ENCODE measurements around the gene TBC1D32.
"Not testable (repeated sequence)": the region's sequence is repeated elsewhere in the genome, so short reads cannot be mapped to it uniquely, and the experiment has no call there.

The TBC1D32 gene

DNA sequence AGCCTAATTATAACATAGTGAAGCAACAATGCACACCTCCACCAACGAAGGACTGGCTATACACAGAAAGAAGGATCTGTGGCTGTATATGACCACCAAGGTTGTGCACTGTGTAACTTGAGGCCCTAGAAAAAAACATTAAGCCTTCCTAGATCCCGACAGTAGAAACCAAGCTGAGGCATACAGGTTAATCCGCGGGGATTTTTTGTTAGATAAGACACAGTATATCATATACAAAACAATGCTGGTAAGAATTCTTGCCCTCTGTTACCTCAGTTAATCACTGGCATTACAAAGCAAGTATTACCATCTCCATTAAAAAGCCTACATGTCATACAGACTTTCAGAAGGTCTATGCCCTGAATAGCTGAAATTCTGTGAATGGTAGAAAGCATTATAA, 228.8 kb downstream of the TBC1D32 start:
- no peaks in the 10 kb centered on the region for H3K27me3 ChIP-seq (ENCODE audit: insufficient read depth, low read length)
- H3K9me3 ChIP-seq (ENCODE audit: insufficient read depth, low read depth, low read length): no peaks in the 10 kb centered on the region
- peak overlapping the region; percentile 10; the same call in 1 of the 2 replicates for H3K9ac ChIP-seq (ENCODE audit: low read depth, low read length)
- H3K27ac ChIP-seq (ENCODE audit: low read length): peak overlapping the region; percentile 22
- peak overlapping the region; percentile 17; the same call in 1 of the 2 replicates for H3K4me3 ChIP-seq (ENCODE audit: low read length)
- peaks cover 14% of the 10 kb centered on the region for H3K4me1 ChIP-seq (ENCODE audit: insufficient read depth, low read length)
- no peaks in the 10 kb centered on the region for H3K36me3 ChIP-seq (ENCODE audit: insufficient read depth, low read depth, low read length)

DNA sequence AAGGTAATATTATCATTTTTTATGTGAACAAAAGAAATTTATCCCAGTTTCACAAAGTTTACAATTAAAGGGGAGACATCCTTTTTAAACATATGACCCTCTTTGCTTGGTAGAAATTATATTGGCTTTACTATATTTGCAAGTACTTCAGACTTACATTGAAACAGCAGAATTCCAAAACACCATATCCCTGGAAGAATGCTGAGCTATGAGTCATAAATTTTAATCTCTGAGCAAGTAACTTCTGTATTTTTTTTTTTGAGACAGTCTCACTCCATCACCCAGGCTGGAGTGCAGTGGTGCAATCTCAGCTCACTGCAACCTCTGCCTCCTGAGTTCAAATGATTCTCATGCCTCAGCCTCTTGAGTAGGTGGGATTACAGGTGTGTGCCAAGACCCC, 240.4 kb downstream of the TBC1D32 start:
- no peak overlapping the region for H3K9ac ChIP-seq (ENCODE audit: low read depth, low read length)
- peaks cover 6% of the 10 kb centered on the region; the same call in 1 of the 2 replicates for H3K4me1 ChIP-seq (ENCODE audit: insufficient read depth, low read length)
- H3K4me3 ChIP-seq (ENCODE audit: low read length): no peak overlapping the region
- no peaks in the 10 kb centered on the region for H3K36me3 ChIP-seq (ENCODE audit: insufficient read depth, low read depth, low read length)
- no peak overlapping the region for H3K27ac ChIP-seq (ENCODE audit: low read length)
- H3K27me3 ChIP-seq (ENCODE audit: insufficient read depth, low read length): no peaks in the 10 kb centered on the region
- H3K9me3 ChIP-seq (ENCODE audit: insufficient read depth, low read depth, low read length): no peaks in the 10 kb centered on the region

DNA sequence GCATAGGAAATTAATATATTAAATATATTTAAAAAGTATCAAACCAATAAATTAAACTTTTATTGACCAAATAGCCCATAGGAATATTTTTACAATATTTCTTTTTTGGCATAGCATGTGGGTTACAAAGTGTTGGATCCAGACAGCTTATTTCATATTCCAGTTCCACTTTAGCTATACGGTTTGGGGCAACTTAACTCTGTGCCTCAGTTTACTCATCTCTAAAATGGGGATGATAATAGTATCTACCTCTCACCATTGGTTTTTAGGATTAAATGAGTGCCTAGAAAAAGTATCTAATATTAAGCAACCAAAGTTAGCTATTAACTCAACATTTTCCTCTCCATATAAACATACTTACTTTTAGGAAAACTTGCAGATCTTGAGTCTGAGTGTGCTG, 243.8 kb downstream of the TBC1D32 start:
- Histone ChIP-seq H3K36me3 (ENCODE audit: insufficient read depth, low read depth, low read length) (no peaks in the 10 kb centered on the region), H3K9ac (ENCODE audit: low read depth, low read length) (no peak overlapping the region), H3K9me3 (ENCODE audit: insufficient read depth, low read depth, low read length) (no peaks in the 10 kb centered on the region), H3K4me3 (ENCODE audit: low read length) (no peak overlapping the region), H3K27ac (ENCODE audit: low read length) (no peak overlapping the region), H3K4me1 (ENCODE audit: insufficient read depth, low read length) (peaks cover 6% of the 10 kb centered on the region; the same call in 1 of the 2 replicates), H3K27me3 (ENCODE audit: insufficient read depth, low read length) (no peaks in the 10 kb centered on the region)

DNA sequence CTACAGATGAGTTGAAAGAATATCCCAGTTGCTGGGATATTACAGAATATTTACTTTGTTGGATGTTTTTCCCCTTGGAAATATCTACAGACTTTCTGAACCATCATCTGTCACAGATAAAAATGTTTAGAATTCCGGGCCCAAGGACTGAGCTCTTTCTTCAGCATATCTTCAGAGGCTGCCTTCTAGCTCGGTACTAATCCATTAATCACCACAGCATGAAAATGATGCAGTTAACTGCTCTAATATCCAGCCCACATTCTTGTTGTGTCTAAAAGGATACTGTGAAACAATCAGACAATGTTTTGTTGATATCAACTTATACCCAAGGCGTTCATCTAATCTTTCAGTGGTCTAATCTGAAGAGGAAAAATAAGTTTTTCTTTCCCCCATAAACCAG, 247.4 kb downstream of the TBC1D32 start:
- Histone ChIP-seq H3K27me3 (ENCODE audit: insufficient read depth, low read length) (no peaks in the 10 kb centered on the region), H3K36me3 (ENCODE audit: insufficient read depth, low read depth, low read length) (no peaks in the 10 kb centered on the region), H3K9me3 (ENCODE audit: insufficient read depth, low read depth, low read length) (no peaks in the 10 kb centered on the region), H3K4me3 (ENCODE audit: low read length) (no peak overlapping the region), H3K27ac (ENCODE audit: low read length) (no peak overlapping the region), H3K9ac (ENCODE audit: low read depth, low read length) (no peak overlapping the region), H3K4me1 (ENCODE audit: insufficient read depth, low read length) (peaks cover 6% of the 10 kb centered on the region; the same call in 1 of the 2 replicates)

DNA sequence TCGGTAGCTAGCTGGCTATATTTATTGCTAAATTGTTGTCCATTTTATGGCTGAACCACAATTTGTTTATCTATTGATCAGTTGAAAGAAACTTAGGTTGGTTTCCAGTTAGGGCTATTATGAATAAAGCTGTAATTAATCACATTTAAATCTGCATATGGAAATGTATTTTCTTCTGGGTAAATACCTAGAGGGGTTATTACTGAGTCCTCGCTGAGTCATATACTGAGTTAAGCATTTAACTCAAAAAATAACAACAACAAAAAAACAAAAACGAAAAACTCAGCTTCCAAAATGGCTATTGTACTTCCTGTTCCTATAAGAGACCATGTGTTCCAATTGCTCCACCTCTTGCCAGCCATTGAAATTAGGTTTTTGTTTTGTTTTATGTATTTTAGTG, 258.2 kb downstream of the TBC1D32 start:
- Histone ChIP-seq H3K27me3 (ENCODE audit: insufficient read depth, low read length) (no peaks in the 10 kb centered on the region), H3K27ac (ENCODE audit: low read length) (no peak overlapping the region), H3K9ac (ENCODE audit: low read depth, low read length) (no peak overlapping the region), H3K36me3 (ENCODE audit: insufficient read depth, low read depth, low read length) (no peaks in the 10 kb centered on the region), H3K4me1 (ENCODE audit: insufficient read depth, low read length) (no peaks in the 10 kb centered on the region), H3K9me3 (ENCODE audit: insufficient read depth, low read depth, low read length) (no peaks in the 10 kb centered on the region), H3K4me3 (ENCODE audit: low read length) (no peak overlapping the region)

DNA sequence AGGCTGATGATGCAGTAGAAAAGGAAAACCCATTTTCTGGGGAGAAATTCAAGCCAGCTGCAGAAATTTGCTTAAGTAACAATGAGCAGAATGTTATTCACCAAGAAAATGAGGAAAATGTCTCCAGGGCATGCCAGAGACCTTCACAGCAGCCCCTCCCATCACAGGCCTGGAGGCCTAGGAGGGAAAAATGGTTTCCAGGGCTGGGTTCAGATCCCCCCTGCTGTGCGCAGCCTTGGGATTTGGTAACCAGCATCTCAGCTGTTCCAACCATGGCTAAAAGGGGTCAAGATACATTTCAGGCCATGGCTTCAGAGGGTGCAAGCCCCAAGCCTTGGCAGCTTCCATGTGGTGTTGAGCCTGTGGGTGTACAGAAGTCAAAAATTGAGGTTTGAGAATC, 265.5 kb downstream of the TBC1D32 start:
- H3K36me3 ChIP-seq (ENCODE audit: insufficient read depth, low read depth, low read length); H3K9ac ChIP-seq (ENCODE audit: low read depth, low read length); H3K4me1 ChIP-seq (ENCODE audit: insufficient read depth, low read length); H3K4me3 ChIP-seq (ENCODE audit: low read length); H3K27ac ChIP-seq (ENCODE audit: low read length); H3K27me3 ChIP-seq (ENCODE audit: insufficient read depth, low read length): not testable (repeated sequence)
- peaks cover 21% of the 10 kb centered on the region for H3K9me3 ChIP-seq (ENCODE audit: insufficient read depth, low read depth, low read length)

DNA sequence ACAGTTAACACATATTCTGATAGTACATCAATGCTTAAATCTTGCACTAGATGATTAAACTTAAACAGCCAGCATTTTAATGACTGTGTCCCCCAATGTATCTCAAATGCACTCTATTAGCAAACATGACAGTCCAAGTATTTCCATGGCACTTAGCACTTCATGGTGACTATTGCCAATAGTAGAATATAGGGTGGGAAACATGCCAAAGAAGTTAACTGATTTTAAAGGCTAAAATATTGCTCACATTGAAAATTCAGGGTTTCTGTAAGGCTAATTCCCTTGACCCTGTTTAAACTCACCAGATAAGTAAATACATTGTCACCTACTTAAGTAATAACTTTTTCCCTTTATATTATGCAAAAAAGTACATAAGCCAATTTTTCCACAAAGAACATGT, 266.9 kb downstream of the TBC1D32 start:
- H3K4me1 ChIP-seq (ENCODE audit: insufficient read depth, low read length): no peaks in the 10 kb centered on the region

DNA sequence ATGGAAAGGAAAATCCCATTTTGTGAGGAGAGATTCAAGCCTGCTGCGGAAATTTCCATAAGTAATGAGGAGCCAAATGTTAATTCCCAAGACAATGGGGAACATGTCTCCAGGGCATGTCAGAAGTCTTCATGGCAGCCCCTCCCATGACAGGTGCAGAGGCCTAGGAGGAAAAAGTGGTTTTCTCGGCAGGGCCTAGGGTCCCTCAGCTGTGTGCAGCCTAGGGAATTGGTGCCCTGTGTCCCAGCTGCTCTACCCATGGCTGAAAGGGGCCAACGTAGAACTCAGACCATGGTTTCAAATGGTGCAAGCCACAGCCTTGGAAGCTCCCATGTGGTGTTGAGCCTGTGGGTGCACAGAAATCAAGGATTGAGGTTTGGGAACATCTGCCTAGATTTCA, 269.9 kb downstream of the TBC1D32 start:
- Histone ChIP-seq H3K27ac (ENCODE audit: low read length) (no peak overlapping the region), H3K9ac (ENCODE audit: low read depth, low read length) (no peak overlapping the region), H3K27me3 (ENCODE audit: insufficient read depth, low read length) (no peaks in the 10 kb centered on the region), H3K9me3 (ENCODE audit: insufficient read depth, low read depth, low read length) (peaks cover 22% of the 10 kb centered on the region), H3K4me1 (ENCODE audit: insufficient read depth, low read length) (no peaks in the 10 kb centered on the region), H3K4me3 (ENCODE audit: low read length) (no peak overlapping the region), H3K36me3 (ENCODE audit: insufficient read depth, low read depth, low read length) (no peaks in the 10 kb centered on the region)

More for the DNA sequence above, 266.9 kb downstream of the TBC1D32 start:
- H3K4me3 ChIP-seq (ENCODE audit: low read length): no peak overlapping the region
- H3K27ac ChIP-seq (ENCODE audit: low read length): no peak overlapping the region
- H3K27me3 ChIP-seq (ENCODE audit: insufficient read depth, low read length): no peaks in the 10 kb centered on the region
- H3K9ac ChIP-seq (ENCODE audit: low read depth, low read length): no peak overlapping the region
- H3K9me3 ChIP-seq (ENCODE audit: insufficient read depth, low read depth, low read length): peaks cover 28% of the 10 kb centered on the region
- no peaks in the 10 kb centered on the region for H3K36me3 ChIP-seq (ENCODE audit: insufficient read depth, low read depth, low read length)

DNA sequence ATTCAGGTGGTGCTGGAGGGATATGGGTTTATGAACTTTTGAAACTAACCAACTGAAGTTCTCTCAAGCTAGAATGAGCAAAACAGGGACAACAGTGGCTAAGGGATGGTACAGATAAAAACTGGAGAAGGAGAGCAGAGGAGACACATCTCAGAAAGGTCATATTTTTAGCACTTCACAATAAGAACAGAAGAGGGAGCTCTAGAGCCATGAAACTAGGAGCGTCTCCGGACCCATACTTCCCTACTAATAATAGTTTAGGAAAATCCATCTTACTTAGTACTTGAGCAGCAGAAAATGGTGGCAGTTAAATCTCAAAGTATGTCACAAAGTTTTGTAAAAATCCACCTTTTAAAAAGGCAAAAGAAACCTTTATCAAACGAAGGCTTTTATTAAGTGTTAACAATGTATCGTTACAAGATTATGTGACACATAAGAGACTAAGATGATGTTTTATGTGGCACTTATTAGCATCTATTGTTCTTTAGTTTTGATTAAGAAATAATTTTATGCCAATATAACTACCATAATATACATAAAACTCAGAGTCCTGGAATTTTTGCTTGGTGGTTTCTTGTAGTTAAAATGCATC, 278.6 kb downstream of the TBC1D32 start:
- H3K36me3 ChIP-seq (ENCODE audit: insufficient read depth, low read depth, low read length): no peaks in the 10 kb centered on the region
- no peaks in the 10 kb centered on the region for H3K4me1 ChIP-seq (ENCODE audit: insufficient read depth, low read length)
- no peak overlapping the region for H3K9ac ChIP-seq (ENCODE audit: low read depth, low read length)
- no peaks in the 10 kb centered on the region for H3K9me3 ChIP-seq (ENCODE audit: insufficient read depth, low read depth, low read length)
- H3K27me3 ChIP-seq (ENCODE audit: insufficient read depth, low read length): no peaks in the 10 kb centered on the region
- H3K4me3 ChIP-seq (ENCODE audit: low read length): no peak overlapping the region
- H3K27ac ChIP-seq (ENCODE audit: low read length): no peak overlapping the region

DNA sequence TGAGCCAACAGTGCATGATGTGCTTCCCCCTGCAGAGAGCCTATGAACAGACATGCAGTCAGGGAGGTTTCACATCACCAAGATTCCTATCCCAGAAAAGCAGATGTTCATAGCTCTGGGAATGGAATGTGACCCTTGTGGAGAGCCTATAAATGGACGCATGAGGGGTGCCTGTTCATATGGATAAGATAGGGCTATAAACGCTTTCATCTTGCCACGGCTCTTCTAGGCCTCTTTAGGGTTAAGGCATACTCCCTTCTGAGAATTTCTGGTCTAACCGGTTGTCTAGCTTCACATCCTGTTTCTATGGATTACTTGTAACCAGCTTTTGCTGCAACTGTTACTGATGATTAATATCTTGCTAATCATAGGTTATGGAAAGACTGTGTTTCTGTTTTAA, 285.7 kb downstream of the TBC1D32 start:
- H3K27ac ChIP-seq (ENCODE audit: low read length); H3K4me3 ChIP-seq (ENCODE audit: low read length); H3K4me1 ChIP-seq (ENCODE audit: insufficient read depth, low read length); H3K36me3 ChIP-seq (ENCODE audit: insufficient read depth, low read depth, low read length); H3K9me3 ChIP-seq (ENCODE audit: insufficient read depth, low read depth, low read length); H3K9ac ChIP-seq (ENCODE audit: low read depth, low read length); H3K27me3 ChIP-seq (ENCODE audit: insufficient read depth, low read length): not testable (repeated sequence)

DNA sequence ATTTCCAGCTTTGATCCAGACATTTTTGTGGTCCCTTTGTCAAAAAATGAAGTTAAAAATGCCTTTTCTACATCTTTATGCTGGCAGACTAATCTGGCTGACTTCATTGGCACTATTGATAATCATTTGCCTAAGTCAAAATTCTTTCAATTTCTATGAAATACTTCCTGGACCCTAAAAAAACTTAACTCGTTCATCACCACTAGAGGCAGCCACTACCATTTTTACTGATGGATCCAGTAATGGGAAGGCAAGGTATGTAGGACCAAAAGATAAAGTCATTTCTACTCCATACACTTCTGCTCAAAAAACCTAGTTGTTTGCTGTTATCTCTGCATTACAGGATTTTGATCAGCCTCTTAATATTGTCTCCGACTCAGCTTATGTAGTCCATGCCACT, 289.4 kb downstream of the TBC1D32 start:
- not testable (repeated sequence) for H3K9me3 ChIP-seq (ENCODE audit: insufficient read depth, low read depth, low read length); H3K4me3 ChIP-seq (ENCODE audit: low read length); H3K27ac ChIP-seq (ENCODE audit: low read length)

DNA sequence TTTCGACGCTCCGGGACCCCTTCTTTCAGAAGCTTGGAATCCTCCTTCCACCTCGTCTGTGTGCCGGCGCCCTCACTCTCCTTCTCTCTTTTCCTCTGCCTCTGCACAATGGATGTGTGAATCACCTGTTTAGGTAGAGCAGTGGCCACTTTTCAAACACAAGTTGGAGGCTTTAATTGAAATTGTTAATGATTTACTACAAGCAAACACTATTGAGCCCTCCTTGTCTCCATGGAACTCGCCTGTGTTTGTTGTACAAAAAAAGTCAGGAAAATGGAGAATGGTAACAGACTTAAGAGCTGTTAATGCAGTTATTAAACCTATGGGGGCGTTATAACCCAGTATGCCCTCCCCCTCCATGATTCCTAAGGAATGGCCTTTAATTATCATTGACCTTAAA, 290.6 kb downstream of the TBC1D32 start:
- not testable (repeated sequence) for H3K9me3 ChIP-seq (ENCODE audit: insufficient read depth, low read depth, low read length); H3K36me3 ChIP-seq (ENCODE audit: insufficient read depth, low read depth, low read length); H3K27ac ChIP-seq (ENCODE audit: low read length); H3K4me1 ChIP-seq (ENCODE audit: insufficient read depth, low read length); H3K9ac ChIP-seq (ENCODE audit: low read depth, low read length); H3K27me3 ChIP-seq (ENCODE audit: insufficient read depth, low read length); H3K4me3 ChIP-seq (ENCODE audit: low read length)

More for the DNA sequence above, 289.4 kb downstream of the TBC1D32 start:
- H3K9ac ChIP-seq (ENCODE audit: low read depth, low read length); H3K27me3 ChIP-seq (ENCODE audit: insufficient read depth, low read length); H3K36me3 ChIP-seq (ENCODE audit: insufficient read depth, low read depth, low read length); H3K4me1 ChIP-seq (ENCODE audit: insufficient read depth, low read length): not testable (repeated sequence)
